Thymus (tissue), 11 donors: Measurements from ENCODE around the gene MLKL. TPM values are rescaled to one million over a fixed set of nuclear protein-coding genes. Genes with fewer than 3 reads are reported as not detected.
A peak's percentile ranks its signal among the peaks of the same experiment; 100 is the strongest.
"Not testable (repeated sequence)": the region's sequence is repeated elsewhere in the genome, so short reads cannot be mapped to it uniquely, and the experiment has no call there.

Experiments used
- DNase-seq, 9 donors: peaks; one replicate each; pipeline ENCODE4 v3.0.0-alpha.2; 2013; ENCODE audit warnings: low spot score in 9 of 9, low read depth in 6 of 9, missing footprints in 1 of 9
- H3K27ac ChIP-seq, 2 donors: one replicate each; pipeline ENCODE4 v1.5.1; 2013; ENCODE audit warnings: control low read depth in 1 of 2, low read depth in 1 of 2, low read length in 1 of 2, mild to moderate bottlenecking in 1 of 2, moderate library complexity in 1 of 2
- H3K27me3 ChIP-seq, 2 donors: one replicate each; pipeline ENCODE4 v1.5.1; 2013; ENCODE audit warnings: low read length in 1 of 2; ENCODE audit not compliant: control insufficient read depth in 2 of 2, insufficient read depth in 1 of 2
- H3K36me3 ChIP-seq, 2 donors: one replicate each; pipeline ENCODE4 v1.5.1; 2013; ENCODE audit warnings: low read length in 1 of 2, mild to moderate bottlenecking in 1 of 2, moderate library complexity in 1 of 2; ENCODE audit not compliant: control insufficient read depth in 2 of 2, insufficient read depth in 2 of 2
- H3K4me1 ChIP-seq, 2 donors: one replicate each; pipeline ENCODE4 v1.5.1; 2013; ENCODE audit warnings: low read length in 2 of 2; ENCODE audit not compliant: control insufficient read depth in 2 of 2, insufficient read depth in 2 of 2
- H3K4me3 ChIP-seq, 2 donors: one replicate each; pipeline ENCODE4 v1.5.1; 2013; ENCODE audit warnings: low read length in 2 of 2, control low read depth in 1 of 2, mild to moderate bottlenecking in 1 of 2
- H3K9me3 ChIP-seq, 2 donors: one replicate each; pipeline ENCODE4 v1.5.1; 2013; ENCODE audit warnings: low read length in 1 of 2, mild to moderate bottlenecking in 1 of 2; ENCODE audit not compliant: control insufficient read depth in 2 of 2, insufficient read depth in 1 of 2
- WGBS: extraction: QIAGEN DNeasy Blood & Tissue Kit; methylation state at CpG from one replicate; pipeline ENCODE4 v1.1.7; 2013; 5-methylcytosine and 5-hydroxymethylcytosine counted together
- polyA plus RNA-seq: library from polyadenylated mRNA; stranded (reverse); fragments of 200-250 nt; gene quantifications from one replicate; pipeline ENCODE4 v1.2.3, GENCODE V29; 2013
- total RNA-seq: library from RNA; stranded (reverse); fragments of 120-200 nt; gene quantifications from one replicate; pipeline ENCODE4 v1.2.4, GENCODE V29; 2013
- donor health status: healthy.

The MLKL gene
- total and polyA plus RNA-seq, 2 donors = 11.2 to 34.4 TPM

DNA sequence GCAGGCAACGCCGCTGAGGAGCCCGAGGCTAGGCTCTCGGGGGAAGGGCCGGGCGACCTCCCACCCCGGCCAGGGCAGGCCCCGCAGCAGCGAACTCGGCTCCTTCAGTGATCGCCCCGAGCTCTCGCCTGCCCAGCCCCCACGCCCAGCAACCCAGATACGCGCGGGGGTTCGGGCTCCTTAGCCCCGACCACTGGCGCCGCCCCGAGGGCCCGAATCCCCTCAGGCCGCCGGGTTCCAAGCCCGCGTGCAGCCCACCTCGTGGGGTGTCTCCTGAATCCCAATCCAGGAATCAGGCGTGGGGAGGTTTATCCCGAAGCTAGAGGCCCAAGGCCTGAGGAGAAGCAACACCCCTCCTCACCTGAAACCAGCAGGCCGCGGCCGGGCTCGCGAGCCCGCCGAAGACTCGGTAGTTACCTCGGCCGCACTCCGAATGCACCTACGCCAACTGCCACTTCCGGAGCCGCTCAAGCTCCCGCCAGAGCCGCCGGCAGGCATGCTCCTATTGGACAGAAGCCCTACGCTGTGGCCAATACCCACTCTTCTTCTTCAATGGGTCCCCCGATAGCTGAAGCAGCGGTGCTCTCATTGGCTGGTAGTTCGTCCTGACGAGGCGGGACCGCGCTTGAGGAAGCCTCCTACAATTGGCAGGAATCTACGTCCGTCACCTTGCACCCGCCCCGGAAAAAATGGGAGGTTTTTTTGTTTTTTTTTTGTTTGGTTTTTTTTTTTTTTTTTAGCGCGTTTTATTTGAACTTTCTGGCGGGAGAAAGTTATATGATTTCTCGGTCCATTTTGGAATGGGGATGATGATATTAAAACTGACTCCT lies 34.0 kb downstream of the MLKL start, which contains the start of gene RFWD3:
TSS of gene RFWD3 (minus strand) at position 453 of the 830 bp plus-strand sequence. CDS start 5,428 bp downstream, outside the sequence.
- peak; percentile 92 to 99 (median 97) for DNase-seq
- under 1% methylated on average over 63 of the region's 63 CpGs for WGBS
- H3K4me3 ChIP-seq = peak within 1 kb of the TSS; percentile 91 to 97
- H3K36me3 ChIP-seq = peaks cover 24 to 30% of the 10 kb centered on the region in 2 donors
- no peaks in the 10 kb centered on the region for H3K27me3 ChIP-seq
- no peaks in the 10 kb centered on the region for H3K9me3 ChIP-seq
- peaks cover 5 to 28% of the 10 kb centered on the region in 2 donors for H3K4me1 ChIP-seq
- H3K27ac ChIP-seq = peak within 1 kb of the TSS; percentile 94 to 97

DNA sequence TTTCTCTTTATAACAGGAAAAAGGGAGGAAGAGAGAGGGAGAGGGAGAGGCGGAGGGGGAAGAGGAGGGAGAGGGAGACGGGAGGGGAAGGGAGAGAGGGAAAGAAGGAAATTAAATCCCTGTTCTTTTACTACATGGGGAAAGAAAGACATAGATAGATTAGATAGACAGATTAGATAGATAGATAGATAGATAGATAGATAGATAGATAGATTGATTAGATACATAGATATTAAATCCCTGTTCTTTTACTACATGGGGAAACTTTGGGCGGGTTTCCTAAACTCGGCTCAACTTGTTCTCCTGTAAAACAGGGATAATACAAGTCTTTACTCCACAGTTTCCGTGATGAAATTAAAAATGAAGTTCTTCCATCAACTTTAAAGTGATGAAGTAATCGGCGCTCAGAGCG lies 34.6 kb downstream of the MLKL start:
- peak overlapping the region; percentile 91 to 97 for H3K4me3 ChIP-seq
- H3K36me3 ChIP-seq = peaks cover 26 to 37% of the 10 kb centered on the region in 2 donors
- 15% methylated on average over 8 of the region's 8 CpGs for WGBS
- no peaks in the 10 kb centered on the region for H3K27me3 ChIP-seq
- DNase-seq = no peak
- H3K4me1 ChIP-seq = peaks cover 5 to 28% of the 10 kb centered on the region in 2 donors
- H3K9me3 ChIP-seq = no peaks in the 10 kb centered on the region
- peak overlapping the region; percentile 94 to 97 for H3K27ac ChIP-seq

DNA sequence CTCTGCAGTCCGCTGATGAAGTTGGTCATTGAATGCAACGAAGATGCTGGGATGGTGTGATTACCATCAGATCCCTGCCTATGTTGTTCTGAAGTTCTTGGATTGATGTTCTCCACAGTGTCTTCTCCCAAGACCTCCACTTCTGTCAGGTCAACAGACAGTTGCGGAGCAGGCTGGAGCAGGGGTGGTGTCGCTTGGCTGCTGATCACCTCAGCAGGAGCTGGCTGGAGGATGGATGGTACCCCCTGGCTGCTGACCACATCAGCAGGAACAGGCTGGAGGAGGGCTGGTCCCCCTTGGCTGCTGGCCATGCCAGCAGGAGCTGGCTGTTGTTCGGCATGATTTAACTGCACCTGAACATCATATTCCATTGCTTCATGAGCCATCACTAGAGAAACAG lies 39.6 kb downstream of the MLKL start:
- H3K36me3 ChIP-seq = peaks cover 57 to 85% of the 10 kb centered on the region in 2 donors
- no peak for DNase-seq
- H3K9me3 ChIP-seq = no peaks in the 10 kb centered on the region
- no peaks in the 10 kb centered on the region for H3K27me3 ChIP-seq
- no peak overlapping the region for H3K4me3 ChIP-seq
- no peak overlapping the region for H3K27ac ChIP-seq
- H3K4me1 ChIP-seq = peaks cover 18 to 23% of the 10 kb centered on the region in 2 donors
- 98% methylated on average over 5 of the region's 5 CpGs for WGBS

DNA sequence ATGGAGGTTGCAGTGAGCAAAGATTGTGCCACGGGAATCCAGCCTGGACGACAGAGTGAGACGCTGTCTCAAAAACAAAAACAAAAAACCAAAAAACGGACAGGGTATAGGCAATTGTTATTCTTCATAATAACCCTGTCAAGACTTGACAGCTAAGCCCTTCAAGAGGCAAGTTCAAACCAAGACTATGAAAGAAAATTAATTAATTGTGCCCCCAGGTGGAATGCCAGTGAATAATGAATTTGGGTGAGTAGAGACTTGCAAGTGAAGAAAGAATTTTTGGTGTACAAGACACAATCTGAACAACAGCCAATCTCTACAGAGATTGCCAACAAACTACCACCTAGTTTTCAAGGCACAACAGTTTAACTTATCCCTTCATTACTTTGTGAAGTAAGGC lies 40.3 kb downstream of the MLKL start:
- Histone ChIP-seq H3K4me1 (peaks cover 18% of the 10 kb centered on the region in 2 donors), H3K36me3 (peaks cover 57 to 90% of the 10 kb centered on the region in 2 donors), H3K4me3 (no peak overlapping the region), H3K27me3 (no peaks in the 10 kb centered on the region), H3K9me3 (no peaks in the 10 kb centered on the region), H3K27ac (no peak overlapping the region)
- DNase-seq = no peak
- 97% methylated on average over 4 of the region's 4 CpGs for WGBS

DNA sequence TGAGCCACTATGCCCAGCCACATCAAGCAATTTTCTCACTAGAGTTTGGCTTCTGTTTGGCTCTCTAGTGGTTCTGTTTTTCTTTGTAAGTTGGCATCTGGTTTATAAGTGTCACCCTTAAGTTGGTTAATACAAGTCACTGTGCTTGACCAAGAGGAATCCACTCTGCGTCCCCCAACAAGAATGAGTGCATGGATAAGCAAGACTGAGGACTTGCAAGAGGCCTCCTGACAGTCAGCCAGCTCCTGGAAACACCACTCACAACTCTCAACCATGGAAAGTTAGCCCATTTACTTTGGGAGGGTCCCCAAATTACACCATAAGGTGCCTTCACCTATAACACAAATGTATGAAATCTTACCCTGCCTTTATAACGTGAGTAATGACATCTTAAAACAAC lies 41.6 kb downstream of the MLKL start:
- WGBS = 96% methylated on average over 2 of the region's 2 CpGs
- Histone ChIP-seq H3K4me1 (peaks cover 6 to 13% of the 10 kb centered on the region in 2 donors), H3K27me3 (no peaks in the 10 kb centered on the region), H3K9me3 (no peaks in the 10 kb centered on the region), H3K27ac (no peak overlapping the region), H3K4me3 (no peak overlapping the region), H3K36me3 (peaks cover 59 to 89% of the 10 kb centered on the region in 2 donors)
- no peak for DNase-seq

DNA sequence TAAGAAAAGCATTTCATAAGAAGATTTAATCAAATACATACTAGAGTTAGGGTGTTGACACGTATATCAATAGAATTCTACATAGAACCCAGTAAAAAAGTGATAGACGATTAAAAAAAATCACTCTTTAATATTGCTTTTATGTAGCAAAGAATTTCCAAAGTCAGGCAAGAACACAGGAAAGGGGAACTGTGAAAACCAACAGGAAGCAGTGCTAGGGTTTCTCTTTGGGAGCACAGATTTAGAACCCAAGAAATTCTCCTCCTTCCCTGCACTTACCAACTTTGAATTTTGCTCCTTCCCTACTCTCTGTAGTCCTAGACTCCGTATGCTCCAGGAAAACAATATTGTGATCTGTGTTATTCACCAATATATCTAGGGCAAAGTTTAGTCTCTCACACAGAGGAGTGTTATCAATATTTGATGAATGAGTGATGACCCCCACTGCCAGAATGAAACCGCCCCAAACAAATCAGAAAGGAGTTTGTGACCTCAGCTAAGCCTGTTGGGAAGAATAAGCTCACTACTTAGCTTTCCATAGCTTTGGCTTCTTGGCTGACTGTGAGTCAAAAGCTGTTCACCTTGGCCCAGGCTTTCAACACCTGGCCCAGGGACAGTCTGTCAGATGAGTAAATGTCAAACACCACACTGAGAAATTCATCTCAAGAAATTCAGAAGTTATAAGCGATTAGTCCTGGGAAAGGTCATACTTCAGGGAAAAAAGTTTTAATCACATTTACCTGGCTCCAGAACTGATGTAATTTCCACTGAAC lies 42.6 kb downstream of the MLKL start:
- H3K36me3 ChIP-seq = peaks cover 52 to 87% of the 10 kb centered on the region in 2 donors
- H3K4me1 ChIP-seq = peaks cover 2 to 13% of the 10 kb centered on the region in 2 donors
- WGBS = 77% methylated on average over 5 of the region's 5 CpGs
- H3K9me3 ChIP-seq = no peaks in the 10 kb centered on the region
- H3K4me3 ChIP-seq = no peak overlapping the region
- DNase-seq = no peak
- H3K27ac ChIP-seq = no peak overlapping the region
- no peaks in the 10 kb centered on the region for H3K27me3 ChIP-seq

DNA sequence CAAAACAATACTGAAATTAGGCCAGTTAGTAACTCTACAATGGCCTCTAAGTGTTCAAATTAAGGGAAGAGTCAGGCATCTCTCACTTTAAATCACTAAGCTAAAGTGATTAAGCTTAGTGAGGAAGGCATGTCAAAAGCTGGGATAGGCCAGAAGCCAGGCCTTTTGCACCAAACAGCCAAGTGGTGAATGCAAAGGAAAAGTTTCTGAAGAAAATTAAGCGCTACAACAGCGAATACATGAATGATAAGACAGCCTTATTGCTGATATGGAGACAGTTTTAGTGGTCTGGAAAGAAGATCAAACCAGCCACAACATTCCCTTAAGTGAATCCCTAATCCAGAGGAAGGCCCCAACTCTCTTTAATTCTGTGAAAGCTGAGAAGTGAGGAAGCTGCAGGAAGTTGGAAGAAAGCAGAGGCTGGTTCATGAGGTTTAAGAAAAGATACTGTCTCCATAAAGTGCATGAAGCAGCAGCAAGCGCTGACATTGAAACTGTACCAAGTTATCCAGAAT lies 46.1 kb downstream of the MLKL start:
- Histone ChIP-seq H3K4me3 (no peak overlapping the region), H3K27me3 (no peaks in the 10 kb centered on the region), H3K9me3 (no peaks in the 10 kb centered on the region), H3K36me3 (peaks cover 46 to 94% of the 10 kb centered on the region in 2 donors), H3K4me1 (peaks cover 2 to 7% of the 10 kb centered on the region in 2 donors), H3K27ac (no peak overlapping the region)
- no peak for DNase-seq
- WGBS = 98% methylated on average over 3 of the region's 3 CpGs

DNA sequence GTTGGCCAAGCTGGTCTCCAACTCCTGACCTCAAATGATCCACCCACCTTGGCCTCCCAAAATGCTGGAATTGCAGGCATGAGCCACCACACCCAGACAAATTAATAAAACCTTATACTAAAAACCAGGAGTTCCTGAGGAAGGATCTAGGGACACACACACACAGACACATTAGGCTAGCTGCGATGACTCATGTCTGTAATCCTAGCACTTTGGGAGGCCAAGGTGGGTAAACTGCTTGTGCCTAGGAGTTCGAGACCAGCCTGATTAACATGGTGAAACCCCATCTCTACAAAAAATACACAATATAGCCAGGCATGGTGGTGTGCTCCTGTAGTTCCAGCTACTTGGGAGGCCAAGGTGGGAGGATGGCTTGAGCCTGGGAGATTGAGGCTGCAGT lies 47.8 kb downstream of the MLKL start:
- not testable (repeated sequence) for DNase-seq, H3K27me3 ChIP-seq, H3K4me1 ChIP-seq, H3K9me3 ChIP-seq, H3K4me3 ChIP-seq, H3K27ac ChIP-seq
- 97% methylated on average over 2 of the region's 2 CpGs for WGBS
- H3K36me3 ChIP-seq = peaks cover 37 to 92% of the 10 kb centered on the region in 2 donors

DNA sequence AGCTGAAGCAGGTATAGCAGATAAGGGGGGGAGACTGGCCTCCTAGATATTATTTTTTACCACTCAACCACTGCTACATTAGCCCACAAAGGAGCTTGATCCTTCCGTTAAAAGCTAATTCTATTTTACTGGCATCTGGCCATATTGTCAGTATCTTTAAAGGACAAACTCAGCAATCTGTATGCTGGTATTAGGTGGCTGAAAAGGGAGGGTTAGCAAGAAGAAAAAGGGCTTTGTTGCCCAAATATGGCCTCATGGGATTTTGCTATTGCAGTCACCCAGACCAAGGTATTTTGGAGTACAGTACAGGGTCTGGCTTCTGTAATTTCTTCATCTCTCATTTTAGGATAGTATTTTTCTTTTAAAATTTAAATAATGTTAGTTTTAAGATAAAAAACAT lies 48.4 kb downstream of the MLKL start:
- H3K27ac ChIP-seq = no peak overlapping the region
- H3K36me3 ChIP-seq = peaks cover 41 to 93% of the 10 kb centered on the region in 2 donors
- 87% methylated on average over 1 of the region's 1 CpG for WGBS
- no peaks in the 10 kb centered on the region for H3K4me1 ChIP-seq
- DNase-seq = no peak
- no peaks in the 10 kb centered on the region for H3K27me3 ChIP-seq
- H3K9me3 ChIP-seq = no peaks in the 10 kb centered on the region
- H3K4me3 ChIP-seq = no peak overlapping the region
